WTC11 (cell line): ENCODE results near the gene TEAD1.

Source experiments
- CREB1 ChIP-seq: sonication (generic); formaldehyde crosslinking; IDR thresholded peaks from 2 replicates; pipeline ENCODE4 v1.8.0; 2023; ENCODE audit warnings: mild to moderate bottlenecking, missing genetic modification reagents
- CTCF ChIP-seq: fragments of 200-600 bp; IDR thresholded peaks from 2 replicates; pipeline ENCODE4 v1.8.0; 2022; ENCODE audit warnings: antibody characterized with exemption
- ELF4 ChIP-seq: sonication (generic); formaldehyde crosslinking; IDR thresholded peaks from 2 replicates; pipeline ENCODE4 v1.8.1; 2022; ENCODE audit warnings: low read depth, mild to moderate bottlenecking, moderate library complexity, missing genetic modification reagents
- ESRRA ChIP-seq: sonication (generic); formaldehyde crosslinking; IDR thresholded peaks from 2 replicates; pipeline ENCODE4 v1.8.1; 2022; ENCODE audit warnings: mild to moderate bottlenecking, missing genetic modification reagents, borderline replicate concordance
- ETV6 ChIP-seq: sonication (generic); formaldehyde crosslinking; IDR thresholded peaks from 2 replicates; pipeline ENCODE4 v1.8.1; 2022; ENCODE audit warnings: mild to moderate bottlenecking, missing genetic modification reagents
- FOXK1 ChIP-seq: sonication (generic); formaldehyde crosslinking; IDR thresholded peaks from 2 replicates; pipeline ENCODE4 v1.8.0; 2022; ENCODE audit warnings: mild to moderate bottlenecking, moderate library complexity, missing genetic modification reagents
- JUN ChIP-seq: sonication (generic); formaldehyde crosslinking; IDR thresholded peaks from 2 replicates; pipeline ENCODE4 v1.8.0; 2023; ENCODE audit warnings: mild to moderate bottlenecking, missing genetic modification reagents
- MAX ChIP-seq: sonication (generic); formaldehyde crosslinking; IDR thresholded peaks from 2 replicates; pipeline ENCODE4 v1.8.0; 2022; ENCODE audit warnings: mild to moderate bottlenecking, missing genetic modification reagents
- SP1 ChIP-seq: sonication (generic); formaldehyde crosslinking; conservative IDR thresholded peaks from 2 replicates; pipeline ENCODE4 v1.8.1; 2022; ENCODE audit warnings: missing genetic modification reagents
- ZNF121 ChIP-seq: sonication (generic); formaldehyde crosslinking; IDR thresholded peaks from 2 replicates; pipeline ENCODE4 v1.8.0; 2023; ENCODE audit warnings: missing genetic modification reagents
- ZNF219 ChIP-seq: sonication (generic); formaldehyde crosslinking; IDR thresholded peaks from 2 replicates; pipeline ENCODE4 v1.8.0; 2023; ENCODE audit warnings: missing genetic modification reagents, mild to moderate bottlenecking, borderline replicate concordance
- ZNF263 ChIP-seq: sonication (generic); formaldehyde crosslinking; IDR thresholded peaks from 2 replicates; pipeline ENCODE4 v1.8.1; 2022; ENCODE audit warnings: low read depth, mild to moderate bottlenecking, moderate library complexity, missing genetic modification reagents
- ZNF532 ChIP-seq: fragments of 250-450 bp; sonication (Bioruptor Pico); IDR thresholded peaks from 2 replicates; pipeline ENCODE4 v1.9.0; 2021; ENCODE audit warnings: mild to moderate bottlenecking, borderline replicate concordance

GRCh38 chr11:12971955-12972354, 297.7 kb downstream of the TEAD1 start:
- TF ChIP-seq CREB1 (CRISPR knock-in tag) (no peak), CTCF (no peak), FOXK1 (CRISPR knock-in tag) (no peak), JUN (no peak), ZNF263 (CRISPR knock-in tag) (no peak), SP1 (no peak), ELF4 (CRISPR knock-in tag) (no peak), ZNF121 (CRISPR knock-in tag) (no peak), MAX (CRISPR knock-in tag) (no peak), ESRRA (CRISPR knock-in tag) (no peak), ZNF219 (CRISPR knock-in tag) (no peak), ETV6 (no peak), ZNF532 (no peak)
